Mesenchymal stem cell (in vitro differentiated cells and primary cell): ENCODE data around the gene IL1RAPL1.

Experiments
- DNase-seq: peaks from one replicate; pipeline ENCODE4 v3.0.0-alpha.2; 2013
- H2AFZ ChIP-seq: one replicate; pipeline ENCODE4 v1.6.1; 2013; ENCODE audit warnings: low read depth, mild to moderate bottlenecking, control low read depth, inconsistent platforms, low read length, moderate library complexity
- H2AK5ac ChIP-seq: 2 replicates; pipeline ENCODE4 v1.6.1; 2013; ENCODE audit warnings: low read length, moderate library complexity, mild to moderate bottlenecking, inconsistent platforms; ENCODE audit not compliant: severe bottlenecking
- H2BK120ac ChIP-seq: one replicate; pipeline ENCODE4 v1.6.1; 2013; ENCODE audit warnings: low read depth, mild to moderate bottlenecking, inconsistent platforms, low read length, moderate library complexity
- H2BK12ac ChIP-seq, 2 experiments: one replicate each; pipeline ENCODE4 v1.6.1; 2013; ENCODE audit warnings: inconsistent platforms in 2 of 2, low read length in 2 of 2, mild to moderate bottlenecking in 2 of 2, moderate library complexity in 2 of 2, control low read depth in 1 of 2
- H2BK15ac ChIP-seq: one replicate; pipeline ENCODE4 v1.6.1; 2013; ENCODE audit warnings: mild to moderate bottlenecking, low read depth, inconsistent platforms; ENCODE audit not compliant: poor library complexity, severe bottlenecking
- H2BK5ac ChIP-seq: 2 replicates; pipeline ENCODE4 v1.6.1; 2013; ENCODE audit warnings: low read depth, mild to moderate bottlenecking, low read length, control low read depth, inconsistent platforms; ENCODE audit not compliant: poor library complexity, severe bottlenecking
- H3K14ac ChIP-seq, 2 experiments: one replicate each; pipeline ENCODE4 v1.6.1; 2013; ENCODE audit warnings: inconsistent platforms in 2 of 2, low read length in 2 of 2, control low read depth in 1 of 2, mild to moderate bottlenecking in 1 of 2, moderate library complexity in 1 of 2
- H3K18ac ChIP-seq, 2 experiments: one replicate each; pipeline ENCODE4 v1.6.1; 2013; ENCODE audit warnings: inconsistent platforms in 2 of 2, low read length in 2 of 2, control low read depth in 1 of 2, low read depth in 1 of 2, mild to moderate bottlenecking in 1 of 2
- H3K23ac ChIP-seq, 2 experiments: one replicate each; pipeline ENCODE4 v1.6.1; 2013; ENCODE audit warnings: inconsistent platforms in 2 of 2, low read length in 2 of 2, mild to moderate bottlenecking in 2 of 2, moderate library complexity in 2 of 2, control low read depth in 1 of 2
- H3K27ac ChIP-seq: 2 replicates; pipeline ENCODE4 v1.5.1; 2013; ENCODE audit warnings: mild to moderate bottlenecking, moderate library complexity, low read length, control low read depth, inconsistent platforms; ENCODE audit not compliant: poor library complexity, severe bottlenecking
- H3K27me3 ChIP-seq, 2 experiments: 2 replicates each; pipeline versions ENCODE4 v1.6.1 to v1.7.0; 2013; ENCODE audit warnings: low read length in 2 of 2, mild to moderate bottlenecking in 2 of 2, moderate library complexity in 2 of 2, control low read depth in 1 of 2, inconsistent platforms in 1 of 2; ENCODE audit not compliant: control insufficient read depth in 1 of 2, insufficient read depth in 1 of 2
- H3K36me3 ChIP-seq, 2 experiments: 2 replicates each; pipeline versions ENCODE4 v1.6.1 to v1.7.0; 2013; ENCODE audit warnings: low read length in 2 of 2, control low read depth in 1 of 2, inconsistent platforms in 1 of 2, low read depth in 1 of 2, mild to moderate bottlenecking in 1 of 2; ENCODE audit not compliant: insufficient read depth in 2 of 2, control insufficient read depth in 1 of 2
- H3K4ac ChIP-seq, 2 experiments: one replicate each; pipeline ENCODE4 v1.6.1; 2013; ENCODE audit warnings: inconsistent platforms in 2 of 2, low read length in 2 of 2, mild to moderate bottlenecking in 2 of 2, moderate library complexity in 2 of 2, control low read depth in 1 of 2, low read depth in 1 of 2
- H3K4me1 ChIP-seq: 2 replicates; pipeline ENCODE4 v1.6.1; 2013; ENCODE audit warnings: low read depth, low read length, control low read depth; ENCODE audit not compliant: control insufficient read depth, insufficient read depth
- H3K4me2 ChIP-seq: 2 replicates; pipeline ENCODE4 v1.6.1; 2013; ENCODE audit warnings: low read length, mild to moderate bottlenecking, inconsistent platforms; ENCODE audit not compliant: poor library complexity, severe bottlenecking
- H3K4me3 ChIP-seq, 2 experiments: 2 replicates each; pipeline versions ENCODE4 v1.5.1 to v1.7.0; 2013; ENCODE audit warnings: low read length in 2 of 2, mild to moderate bottlenecking in 2 of 2, control low read depth in 1 of 2, low read depth in 1 of 2; ENCODE audit not compliant: insufficient read depth in 1 of 2
- H3K79me1 ChIP-seq: replicated peaks from 2 replicates; pipeline ENCODE4 v1.6.1; 2013; ENCODE audit warnings: mild to moderate bottlenecking, control low read depth, low read length, inconsistent platforms; ENCODE audit not compliant: poor library complexity, severe bottlenecking
- H3K9ac ChIP-seq: 2 replicates; pipeline ENCODE4 v1.7.0; 2013; ENCODE audit warnings: mild to moderate bottlenecking, low read length, moderate library complexity
- H3K9me3 ChIP-seq: 2 replicates; pipeline ENCODE4 v1.7.0; 2013; ENCODE audit warnings: mild to moderate bottlenecking, low read length; ENCODE audit not compliant: control insufficient read depth
- H4K8ac ChIP-seq: one replicate; pipeline ENCODE4 v1.6.1; 2013; ENCODE audit warnings: inconsistent platforms, mild to moderate bottlenecking, low read length, moderate library complexity
- H4K91ac ChIP-seq: one replicate; pipeline ENCODE4 v1.6.1; 2013; ENCODE audit warnings: mild to moderate bottlenecking, low read length, inconsistent platforms
- WGBS: methylation state at CpG from one replicate; pipeline ENCODE4 v1.1.7; 2013; ENCODE audit warnings: mixed read lengths; 5-methylcytosine and 5-hydroxymethylcytosine counted together

The IL1RAPL1 gene

DNA sequence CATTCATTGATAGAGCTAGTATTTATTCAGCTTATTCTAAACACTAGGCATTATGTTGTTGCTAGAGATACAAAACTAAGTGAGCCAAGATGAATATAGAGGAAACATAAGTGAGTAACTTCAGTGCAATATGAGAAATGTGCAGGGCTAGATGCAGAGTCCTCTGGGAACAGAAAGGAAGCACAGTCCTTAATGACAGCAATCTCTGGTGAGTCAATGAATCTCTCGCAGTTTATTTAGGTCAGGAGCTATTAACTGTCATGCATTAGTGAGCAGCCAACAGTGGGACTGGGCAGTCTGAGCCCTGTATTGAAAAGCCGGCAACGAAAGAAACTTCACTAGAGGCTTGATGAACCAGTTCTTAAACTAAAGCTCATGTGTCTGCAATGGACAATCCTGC, 1030.0 kb downstream of the IL1RAPL1 start:
- no peak overlapping the region for H3K18ac ChIP-seq
- no peak overlapping the region for H2BK5ac ChIP-seq
- H3K23ac ChIP-seq, result no peak overlapping the region
- no peak overlapping the region for H2AK5ac ChIP-seq
- no peak overlapping the region for H3K9ac ChIP-seq
- no peaks in the 10 kb centered on the region for H3K36me3 ChIP-seq
- no peak overlapping the region for H4K8ac ChIP-seq
- H3K9me3 ChIP-seq, result no peaks in the 10 kb centered on the region
- no peak overlapping the region for H3K14ac ChIP-seq
- H3K4me3 ChIP-seq, result no peak overlapping the region
- H2AFZ ChIP-seq, result no peak overlapping the region
- H3K4me1 ChIP-seq, result no peaks in the 10 kb centered on the region
- H3K27ac ChIP-seq, result no peak overlapping the region
- no peak overlapping the region for H2BK120ac ChIP-seq
- H3K4ac ChIP-seq, result no peak overlapping the region
- no peaks in the 10 kb centered on the region for H3K27me3 ChIP-seq
- no peak overlapping the region for H3K4me2 ChIP-seq
- 33% methylated on average over 3 of the region's 3 CpGs for WGBS
- H2BK15ac ChIP-seq, result no peak overlapping the region
- H3K79me1 ChIP-seq, result no peaks in the 10 kb centered on the region
- peak; percentile 40 for DNase-seq
- H4K91ac ChIP-seq, result no peak overlapping the region
- H2BK12ac ChIP-seq, result no peak overlapping the region

DNA sequence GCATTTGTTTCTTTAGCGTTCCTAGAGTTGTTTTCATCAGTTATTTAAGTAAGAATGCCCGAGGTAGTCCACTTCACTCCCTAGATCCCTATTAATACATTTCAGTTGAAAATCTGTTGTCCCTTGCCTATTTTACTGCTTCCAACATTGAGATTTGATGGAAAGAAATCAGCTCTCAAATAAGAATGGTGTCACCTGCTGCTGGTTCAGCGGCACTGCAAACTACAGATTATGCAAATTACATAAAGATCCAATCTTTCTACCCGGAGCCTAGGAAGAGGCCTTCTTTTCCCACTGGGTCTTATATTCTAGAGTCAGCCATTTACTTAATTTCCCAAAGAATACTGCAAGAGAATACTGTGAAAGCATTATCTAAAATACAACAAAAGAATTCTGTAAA, 1030.5 kb downstream of the IL1RAPL1 start:
- Histone ChIP-seq H3K9me3 (no peaks in the 10 kb centered on the region), H2BK5ac (no peak overlapping the region), H3K4me1 (no peaks in the 10 kb centered on the region), H2AFZ (no peak overlapping the region), H2BK15ac (no peak overlapping the region), H3K4me3 (no peak overlapping the region), H2AK5ac (no peak overlapping the region), H4K8ac (no peak overlapping the region), H3K4ac (no peak overlapping the region), H2BK120ac (no peak overlapping the region), H3K27ac (no peak overlapping the region), H4K91ac (no peak overlapping the region), H3K27me3 (no peaks in the 10 kb centered on the region), H2BK12ac (no peak overlapping the region), H3K4me2 (no peak overlapping the region), H3K23ac (no peak overlapping the region), H3K14ac (no peak overlapping the region), H3K79me1 (no peaks in the 10 kb centered on the region), H3K36me3 (no peaks in the 10 kb centered on the region), H3K18ac (no peak overlapping the region), H3K9ac (no peak overlapping the region)
- 77% methylated on average over 2 of the region's 4 CpGs for WGBS
- no peak for DNase-seq

- no peak overlapping the region for H4K91ac ChIP-seq
- H3K4me2 ChIP-seq, result no peak overlapping the region
- no peak overlapping the region for H3K27ac ChIP-seq
- H3K9ac ChIP-seq, result no peak overlapping the region
- DNase-seq, result no peak
- H3K27me3 ChIP-seq, result no peaks in the 10 kb centered on the region
- no peaks in the 10 kb centered on the region for H3K4me1 ChIP-seq
- no peak overlapping the region for H2BK12ac ChIP-seq
- no peak overlapping the region for H2AK5ac ChIP-seq
- H3K36me3 ChIP-seq, result no peaks in the 10 kb centered on the region
- 100% methylated on average over 1 of the region's 1 CpG for WGBS
- H3K23ac ChIP-seq, result no peak overlapping the region
- no peak overlapping the region for H4K8ac ChIP-seq
- no peak overlapping the region for H2BK120ac ChIP-seq
- no peak overlapping the region for H3K4me3 ChIP-seq
- H2BK5ac ChIP-seq, result no peak overlapping the region
- H3K4ac ChIP-seq, result no peak overlapping the region
- H3K18ac ChIP-seq, result no peak overlapping the region
- H2AFZ ChIP-seq, result no peak overlapping the region
- no peak overlapping the region for H3K14ac ChIP-seq
- H2BK15ac ChIP-seq, result no peak overlapping the region
- H3K9me3 ChIP-seq, result no peaks in the 10 kb centered on the region
- no peaks in the 10 kb centered on the region for H3K79me1 ChIP-seq
Measured at GRCh38 chrX:29627833-29628232, 1040.6 kb downstream of the IL1RAPL1 start.

GRCh38 chrX:29634516-29634915, 1047.3 kb downstream of the IL1RAPL1 start:
- H2BK120ac ChIP-seq, result no peak overlapping the region
- no peaks in the 10 kb centered on the region for H3K79me1 ChIP-seq
- H3K4me1 ChIP-seq, result no peaks in the 10 kb centered on the region
- H2BK15ac ChIP-seq, result no peak overlapping the region
- H3K36me3 ChIP-seq, result no peaks in the 10 kb centered on the region
- no peak overlapping the region for H3K9ac ChIP-seq
- H3K27me3 ChIP-seq, result no peaks in the 10 kb centered on the region
- H3K14ac ChIP-seq, result no peak overlapping the region
- H3K27ac ChIP-seq, result no peak overlapping the region
- WGBS, result no CpG with 5 or more reads among the region's 2 CpGs
- no peak overlapping the region for H3K18ac ChIP-seq
- H2AFZ ChIP-seq, result no peak overlapping the region
- no peaks in the 10 kb centered on the region for H3K9me3 ChIP-seq
- H4K91ac ChIP-seq, result no peak overlapping the region
- no peak overlapping the region for H3K4ac ChIP-seq
- H2AK5ac ChIP-seq, result no peak overlapping the region
- H4K8ac ChIP-seq, result no peak overlapping the region
- DNase-seq, result no peak
- H2BK5ac ChIP-seq, result no peak overlapping the region
- no peak overlapping the region for H2BK12ac ChIP-seq
- no peak overlapping the region for H3K23ac ChIP-seq
- H3K4me2 ChIP-seq, result no peak overlapping the region
- H3K4me3 ChIP-seq, result no peak overlapping the region
